NCI-H146 (cell line): ENCODE measurements around the gene NUDT14.

Source experiments
- DNase-seq: peaks from one replicate; lab custom pipeline; 2025; lab: John Stamatoyannopoulos, UW

Gene NUDT14

DNA sequence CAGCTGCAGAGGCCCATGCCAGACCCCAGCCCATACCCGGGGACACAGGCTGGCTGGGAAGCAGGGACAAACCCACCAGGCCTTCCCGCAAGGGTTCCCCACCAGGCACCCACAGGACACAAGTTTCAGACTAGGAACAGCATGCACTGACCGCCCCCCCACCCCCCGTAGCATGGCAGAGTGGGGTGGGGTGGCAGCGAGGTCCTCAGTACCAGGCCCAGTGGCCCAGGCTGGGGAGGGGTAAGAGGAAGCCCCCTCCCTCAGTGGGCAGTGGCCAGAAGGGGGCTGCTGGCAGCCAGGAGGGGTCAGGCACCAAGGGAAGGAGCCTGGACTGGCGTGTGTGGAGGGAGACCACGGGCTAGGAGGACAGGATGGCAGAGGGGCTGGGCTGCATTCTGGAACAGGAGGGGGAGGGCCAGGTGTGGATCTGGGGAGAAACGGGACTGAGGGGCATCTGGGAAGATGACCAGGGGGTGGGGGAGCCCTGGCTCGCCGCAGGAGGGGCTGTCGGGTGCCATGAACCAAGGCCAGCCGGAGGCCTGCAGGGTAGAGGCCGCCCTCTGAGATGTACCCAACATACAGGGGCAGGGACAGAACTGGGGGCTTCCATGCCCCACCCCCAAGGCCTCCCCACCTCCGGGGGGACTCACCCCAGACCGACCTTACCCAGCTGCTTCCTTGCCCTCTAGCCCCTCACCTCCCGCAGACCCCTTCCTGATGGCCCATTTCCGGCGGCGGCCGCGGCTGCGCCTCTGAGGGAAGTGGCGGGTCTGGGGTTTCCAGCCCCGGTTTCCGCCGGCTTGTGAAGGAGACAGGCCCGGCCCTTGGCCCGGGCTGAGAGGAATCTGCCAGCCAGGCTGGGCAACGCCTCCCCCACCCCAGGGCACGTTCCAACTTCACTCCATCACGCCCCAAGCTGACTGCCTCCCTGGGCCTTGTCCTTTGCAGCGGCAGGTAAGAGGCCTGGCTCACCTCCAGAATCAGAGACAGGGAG, 6.9 kb downstream of the NUDT14 start:
- DNase-seq: no peak

DNA sequence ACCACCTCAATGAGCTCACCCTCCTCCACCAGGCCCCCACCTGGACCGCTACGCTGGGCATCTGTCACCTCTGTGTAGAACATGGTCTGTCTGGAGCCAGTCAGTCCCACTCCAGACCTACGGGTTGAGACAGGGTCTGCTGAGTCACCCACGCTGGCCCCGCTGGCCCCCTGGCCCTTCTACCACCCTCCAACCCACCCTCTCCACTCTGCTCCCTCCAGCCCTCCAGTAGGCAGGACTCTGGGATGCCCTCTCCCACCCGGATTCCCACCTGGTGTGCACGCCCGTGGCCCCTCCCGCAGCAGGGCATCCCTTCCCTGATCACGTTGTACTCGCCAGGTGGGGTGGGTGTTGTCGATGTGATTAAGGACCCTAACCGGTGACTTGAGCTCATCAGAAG, 8.0 kb downstream of the NUDT14 start:
- no peak for DNase-seq

- DNase-seq: no peak
Observed at GRCh38 chr14:105172476-105172875, 8.6 kb downstream of the NUDT14 start.

GRCh38 chr14:105171004-105171673, 10.0 kb downstream of the NUDT14 start:
- peak; percentile 83 for DNase-seq

GRCh38 chr14:105169776-105170655, 11.1 kb downstream of the NUDT14 start:
- DNase-seq: peak; percentile 37

DNA sequence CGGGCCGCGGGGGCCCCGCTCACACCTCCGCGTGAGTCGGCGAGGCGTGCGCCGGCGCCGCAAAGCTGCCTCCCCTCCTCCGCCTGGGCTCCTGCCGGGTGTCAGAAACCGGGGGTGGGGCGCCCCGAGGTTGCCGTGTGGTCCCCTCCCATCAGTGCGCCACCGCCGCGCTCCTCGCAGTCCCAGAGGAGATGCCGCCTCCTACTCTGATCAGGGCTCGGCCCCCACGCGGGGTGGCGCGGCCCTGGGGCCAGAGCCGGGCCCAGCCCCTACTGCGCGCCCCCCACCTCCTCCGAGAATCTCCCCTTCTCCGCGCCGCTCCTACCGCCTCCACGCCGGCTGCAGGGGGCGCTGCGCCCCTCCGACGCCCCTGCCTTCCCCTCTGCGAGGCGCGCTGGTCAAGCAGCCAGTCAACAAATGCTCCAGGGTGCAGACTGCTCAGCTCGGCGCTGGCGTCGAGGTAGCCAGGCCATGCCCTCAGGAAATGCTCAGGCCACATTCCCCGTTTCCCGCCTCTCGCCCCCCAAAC, 12.1 kb downstream of the NUDT14 start:
- peak; percentile 54 for DNase-seq

DNA sequence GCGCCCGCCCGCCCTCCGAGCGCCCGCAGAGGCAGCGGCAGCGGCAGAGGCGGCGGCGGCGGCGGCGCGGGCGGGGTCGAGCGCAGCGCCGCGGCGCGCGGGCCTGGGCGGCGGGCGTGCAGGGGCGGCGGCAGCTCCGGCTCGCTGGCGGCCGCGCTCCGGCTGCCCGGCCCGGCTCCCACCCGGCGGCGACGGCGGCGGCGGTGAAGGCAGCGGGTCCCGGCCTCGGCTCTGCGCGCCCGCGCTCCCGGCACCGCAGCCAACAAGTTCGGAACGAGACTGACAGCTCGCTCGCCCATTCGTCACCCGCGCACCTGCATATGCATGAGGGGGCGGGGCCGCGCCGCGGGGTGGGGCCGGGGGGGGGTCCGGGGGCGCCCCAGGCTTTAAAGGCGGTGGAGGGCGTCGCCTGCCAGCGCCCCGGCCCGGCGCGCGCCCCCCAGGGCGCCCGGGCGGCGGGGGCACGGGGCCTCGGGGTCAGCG, 12.6 kb downstream of the NUDT14 start, which contains the start of gene JAG2:
Gene JAG2 (minus strand): TSS at position 281 of the 483 bp plus-strand sequence. CDS start 356 bp downstream, outside the sequence.
- DNase-seq: peak; percentile 79

GRCh38 chr14:105168093-105168420, 13.1 kb downstream of the NUDT14 start:
- DNase-seq: no peak

DNA sequence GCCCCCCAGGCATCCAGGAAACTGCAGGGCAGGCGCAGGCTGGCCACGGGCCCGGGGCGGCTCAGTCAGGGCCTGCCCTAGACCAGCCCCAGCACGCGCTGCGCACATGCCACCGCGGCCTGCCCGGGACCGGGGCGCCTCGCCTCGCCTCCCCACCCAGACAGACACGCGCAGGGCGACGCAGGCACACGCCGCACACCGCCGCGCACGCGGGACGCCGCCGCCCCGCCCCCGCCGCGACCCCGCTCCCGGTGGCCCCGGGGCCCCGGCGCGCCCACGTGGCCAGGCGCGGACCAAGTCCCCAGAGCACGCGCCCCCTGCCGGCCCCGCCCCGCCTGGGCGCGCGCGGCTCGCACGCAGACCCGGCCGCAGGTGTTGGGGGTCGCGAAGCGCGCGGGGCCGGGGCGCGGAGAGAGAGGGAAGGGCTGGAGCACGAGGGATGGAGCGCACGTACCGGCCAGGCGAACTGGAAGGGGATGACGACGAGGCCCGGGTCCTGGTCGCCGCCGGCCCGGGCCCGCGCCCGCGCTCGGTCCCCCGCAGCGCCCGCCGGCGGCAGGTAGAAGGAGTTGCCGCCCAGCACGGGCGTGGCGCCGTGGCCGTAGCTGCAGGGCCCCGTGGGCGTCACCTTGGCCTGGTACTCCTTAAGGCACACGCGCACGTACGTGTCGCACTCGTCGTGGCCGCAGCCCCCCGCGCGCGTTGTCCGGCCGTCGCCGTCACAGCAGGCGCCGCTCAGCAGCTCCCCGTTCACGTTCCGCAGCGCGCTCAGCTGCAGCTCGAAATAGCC, 13.6 kb downstream of the NUDT14 start:
- DNase-seq: peak; percentile 59

DNA sequence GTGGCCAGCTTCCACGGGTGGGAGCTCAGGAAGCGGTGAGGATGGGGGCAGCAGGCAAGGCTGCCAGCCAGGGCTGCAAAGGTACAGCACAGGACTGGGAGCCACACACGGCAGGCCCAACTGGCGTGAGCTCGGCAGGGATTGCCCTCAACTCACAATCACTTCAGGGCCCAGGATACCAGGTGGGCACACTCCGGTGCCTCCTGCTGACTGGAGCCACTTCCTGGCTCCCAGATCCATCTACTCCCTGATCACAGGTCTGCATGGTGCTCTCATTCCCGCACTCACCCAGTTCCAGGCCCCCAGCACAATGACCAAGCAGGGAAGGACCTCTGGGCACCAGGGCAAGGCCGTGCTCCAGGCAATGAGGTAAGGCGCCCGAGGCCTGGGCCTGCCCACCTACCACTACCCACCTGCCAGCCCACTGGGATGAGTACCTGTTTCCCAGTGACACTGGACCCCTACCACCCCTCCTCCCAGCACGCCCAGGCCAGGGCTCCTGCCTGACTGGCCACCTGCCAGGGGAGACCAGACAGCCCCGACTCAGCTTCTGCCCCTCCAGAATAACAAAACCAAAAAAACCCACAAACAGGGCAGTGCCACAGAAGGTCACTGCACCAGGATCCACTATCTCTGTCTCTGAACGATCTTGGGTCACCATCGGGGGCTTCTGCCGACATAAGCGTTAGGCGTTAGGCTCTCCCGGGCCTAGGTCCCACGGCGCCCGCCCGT, 14.4 kb downstream of the NUDT14 start:
- DNase-seq: no peak

GRCh38 chr14:105165761-105166485, 15.2 kb downstream of the NUDT14 start:
- no peak for DNase-seq

DNA sequence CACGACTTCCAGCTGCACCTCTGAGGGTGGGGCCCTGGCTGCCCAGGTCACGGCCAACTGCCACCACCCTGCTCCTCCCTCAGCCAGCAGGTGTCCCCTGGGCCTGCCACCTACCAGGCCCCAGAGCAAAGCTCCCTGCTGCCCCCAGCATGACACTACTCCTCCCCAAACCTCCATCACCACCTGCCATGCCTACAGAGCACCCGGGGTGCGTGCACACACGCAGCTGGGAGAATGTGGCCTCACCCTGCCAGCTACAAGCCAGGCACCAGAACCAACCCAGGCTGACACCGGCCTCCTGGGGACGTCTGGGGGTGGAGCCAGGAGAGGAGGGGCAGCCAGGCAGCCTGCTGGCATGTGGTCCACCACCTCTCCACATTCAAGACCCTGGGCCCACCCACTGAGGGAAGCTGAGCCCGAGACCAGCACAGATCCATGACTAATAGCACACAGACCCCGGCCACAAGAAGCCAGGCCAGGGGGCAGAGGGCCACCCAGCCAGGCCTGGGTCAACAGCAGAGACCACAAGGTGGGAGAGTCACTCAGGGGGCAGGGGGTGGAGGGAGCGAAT, 15.9 kb downstream of the NUDT14 start:
- DNase-seq: peak; percentile 98

DNA sequence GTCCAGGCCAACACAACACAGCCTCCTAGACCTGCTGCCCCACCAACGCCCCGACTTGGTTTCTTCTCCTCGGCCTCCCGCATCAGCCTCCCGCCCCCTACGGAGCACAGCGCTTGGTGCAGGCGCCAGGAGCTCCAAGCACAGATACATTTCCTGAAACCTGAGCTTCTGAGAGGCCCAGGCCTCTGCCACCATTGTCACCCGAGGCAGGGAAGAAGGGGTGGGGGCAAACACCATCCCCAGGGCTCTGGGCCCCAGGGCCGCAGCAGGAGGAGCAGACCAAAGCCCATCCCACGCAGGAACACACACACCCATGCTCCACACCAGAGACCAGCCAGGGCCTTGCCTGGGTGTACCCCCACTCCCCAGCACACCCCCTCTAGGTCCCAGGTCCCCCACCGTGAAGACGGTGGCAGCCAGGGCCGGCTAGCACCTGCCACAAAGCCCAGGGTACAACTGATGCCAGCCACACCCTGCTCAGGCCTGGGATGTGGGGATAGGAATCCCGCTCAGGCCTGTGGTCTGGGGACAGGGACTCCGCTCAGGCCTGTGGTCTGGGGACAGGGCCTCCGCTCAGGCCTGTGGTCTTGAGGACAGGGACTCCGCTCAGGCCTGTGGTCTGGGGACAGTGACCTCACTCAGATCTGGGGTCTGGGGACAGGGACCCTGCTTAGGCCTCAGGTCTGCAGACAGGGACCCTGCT, 17.9 kb downstream of the NUDT14 start:
- DNase-seq: no peak

- DNase-seq: no peak
Observed at GRCh38 chr14:105162669-105162979, 18.5 kb downstream of the NUDT14 start.

- DNase-seq: no peak
Observed at GRCh38 chr14:105161964-105162668, 19.0 kb downstream of the NUDT14 start.

- DNase-seq: peak; percentile 97
Observed at GRCh38 chr14:105161309-105161708, 19.8 kb downstream of the NUDT14 start.

DNA sequence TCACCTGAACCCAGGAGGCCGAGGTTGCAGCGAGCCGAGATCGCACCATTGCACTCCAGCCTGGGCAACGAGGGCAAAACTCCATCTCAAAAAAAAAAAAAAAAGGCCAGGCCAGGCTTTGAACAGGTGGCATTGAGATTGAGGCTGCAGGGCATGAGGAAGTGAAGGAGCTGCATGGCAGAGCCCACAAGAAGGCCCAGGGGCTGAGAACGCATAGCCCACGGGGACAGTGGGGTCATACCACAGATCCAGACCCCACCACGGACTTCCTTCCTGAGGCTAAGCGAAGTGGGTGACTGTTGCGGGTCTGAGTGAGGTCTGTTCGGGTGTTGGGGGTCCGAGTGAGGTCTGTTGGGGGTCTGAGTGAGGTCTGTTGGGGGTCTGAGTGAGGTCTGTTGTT, 20.3 kb downstream of the NUDT14 start:
- no peak for DNase-seq

- no peak for DNase-seq
Observed at GRCh38 chr14:105159344-105159743, 21.8 kb downstream of the NUDT14 start.
